ENCODE measurements around the gene POLR2A.

DNA sequence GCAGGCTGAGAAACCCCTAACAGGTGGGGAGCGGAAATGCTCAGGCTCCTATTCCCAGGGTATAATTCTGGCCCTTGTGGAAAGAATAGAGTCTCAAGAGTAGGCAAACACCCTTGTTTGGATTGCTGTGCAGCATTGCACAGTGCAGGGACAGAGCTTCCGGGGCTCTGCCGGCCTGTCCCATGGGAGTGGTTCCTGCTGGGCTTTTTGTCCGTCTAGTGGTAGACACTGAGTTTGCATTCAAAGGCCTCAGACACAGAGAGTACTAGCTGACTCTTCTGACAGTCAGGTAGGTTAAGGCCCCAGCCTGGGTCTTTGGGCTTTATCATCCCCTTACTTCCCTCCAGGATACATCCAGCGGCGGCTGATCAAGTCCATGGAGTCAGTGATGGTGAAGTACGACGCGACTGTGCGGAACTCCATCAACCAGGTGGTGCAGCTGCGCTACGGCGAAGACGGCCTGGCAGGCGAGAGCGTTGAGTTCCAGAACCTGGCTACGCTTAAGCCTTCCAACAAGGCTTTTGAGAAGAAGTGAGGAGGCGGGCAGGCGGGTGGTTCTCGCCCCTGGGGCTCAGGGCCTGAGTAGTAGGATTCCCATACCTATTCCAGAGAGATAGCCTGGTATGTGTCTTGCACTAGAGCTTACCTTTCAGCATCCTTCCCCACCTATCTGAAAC, 18.1 kb downstream of the POLR2A start:
- TF ChIP-seq, protein P1, sequence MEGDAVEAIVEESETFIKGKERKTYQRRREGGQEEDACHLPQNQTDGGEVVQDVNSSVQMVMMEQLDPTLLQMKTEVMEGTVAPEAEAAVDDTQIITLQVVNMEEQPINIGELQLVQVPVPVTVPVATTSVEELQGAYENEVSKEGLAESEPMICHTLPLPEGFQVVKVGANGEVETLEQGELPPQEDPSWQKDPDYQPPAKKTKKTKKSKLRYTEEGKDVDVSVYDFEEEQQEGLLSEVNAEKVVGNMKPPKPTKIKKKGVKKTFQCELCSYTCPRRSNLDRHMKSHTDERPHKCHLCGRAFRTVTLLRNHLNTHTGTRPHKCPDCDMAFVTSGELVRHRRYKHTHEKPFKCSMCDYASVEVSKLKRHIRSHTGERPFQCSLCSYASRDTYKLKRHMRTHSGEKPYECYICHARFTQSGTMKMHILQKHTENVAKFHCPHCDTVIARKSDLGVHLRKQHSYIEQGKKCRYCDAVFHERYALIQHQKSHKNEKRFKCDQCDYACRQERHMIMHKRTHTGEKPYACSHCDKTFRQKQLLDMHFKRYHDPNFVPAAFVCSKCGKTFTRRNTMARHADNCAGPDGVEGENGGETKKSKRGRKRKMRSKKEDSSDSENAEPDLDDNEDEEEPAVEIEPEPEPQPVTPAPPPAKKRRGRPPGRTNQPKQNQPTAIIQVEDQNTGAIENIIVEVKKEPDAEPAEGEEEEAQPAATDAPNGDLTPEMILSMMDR (IDR thresholded peaks at IDR 0.05; ENCODE audit: poor library complexity, severe bottlenecking) = no peak
- TF ChIP-seq POLR2AphosphoS5 (IDR thresholded peaks at IDR 0.05) = no peak

All from neural cell (in vitro differentiated cells).